Measurements from ENCODE around the gene OR5M10.
"Not testable (repeated sequence)": the region's sequence is repeated elsewhere in the genome, so short reads cannot be mapped to it uniquely, and the experiment has no call there.

The OR5M10 gene

GRCh38 chr11:56577621-56578020 is at the start of gene OR5M10:
TSS of gene OR5M10 (minus strand) at chr11:56577721. CDS start at chr11:56577721, 0 bp downstream.
- DNase-seq, result no peak

DNA sequence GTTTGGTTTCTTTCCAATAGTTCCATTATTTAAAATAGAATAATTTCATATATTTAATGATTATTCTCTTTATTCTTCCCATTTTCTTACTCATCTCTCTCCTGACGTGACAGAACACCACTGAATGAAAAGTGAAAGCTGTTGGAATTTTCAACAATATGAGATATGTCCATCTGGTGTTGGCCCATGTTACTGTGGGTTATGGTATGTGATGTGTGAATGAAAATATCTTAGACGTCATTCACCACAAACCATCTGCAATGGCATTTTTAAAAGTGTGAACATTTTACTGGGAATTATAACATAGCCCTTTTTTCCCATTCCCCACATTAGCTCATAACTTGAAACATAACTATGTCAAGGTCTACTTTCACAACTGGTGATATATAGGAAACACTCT is 48.4 kb upstream of the OR5M10 start:
- no peak for DNase-seq

DNA sequence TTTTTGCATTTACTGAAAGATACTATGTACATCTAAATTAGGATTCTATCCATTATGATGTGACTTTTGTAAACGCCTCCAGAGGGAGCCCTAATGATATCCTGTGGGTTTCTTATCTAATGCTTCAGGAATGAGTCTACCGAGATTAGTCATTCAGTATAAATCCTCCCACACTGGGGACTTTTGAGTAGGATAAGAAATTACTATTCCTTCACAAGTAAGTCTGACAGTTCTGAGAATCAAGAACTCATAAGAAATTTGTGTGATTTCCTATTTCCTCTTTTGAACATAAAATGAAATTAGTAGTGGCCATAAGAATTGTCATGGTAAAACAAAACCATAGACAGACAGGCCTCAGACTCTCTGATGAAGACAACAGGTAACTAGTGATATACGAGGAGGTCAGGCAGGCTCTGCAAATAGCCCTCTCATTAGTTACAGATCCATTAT is 47.2 kb upstream of the OR5M10 start:
- no peak for DNase-seq

GRCh38 chr11:56611174-56611573 is 33.7 kb upstream of the OR5M10 start:
- DNase-seq, result no peak

- DNase-seq, result not testable (repeated sequence)
Measured at GRCh38 chr11:56592088-56592717, 14.7 kb upstream of the OR5M10 start.

DNA sequence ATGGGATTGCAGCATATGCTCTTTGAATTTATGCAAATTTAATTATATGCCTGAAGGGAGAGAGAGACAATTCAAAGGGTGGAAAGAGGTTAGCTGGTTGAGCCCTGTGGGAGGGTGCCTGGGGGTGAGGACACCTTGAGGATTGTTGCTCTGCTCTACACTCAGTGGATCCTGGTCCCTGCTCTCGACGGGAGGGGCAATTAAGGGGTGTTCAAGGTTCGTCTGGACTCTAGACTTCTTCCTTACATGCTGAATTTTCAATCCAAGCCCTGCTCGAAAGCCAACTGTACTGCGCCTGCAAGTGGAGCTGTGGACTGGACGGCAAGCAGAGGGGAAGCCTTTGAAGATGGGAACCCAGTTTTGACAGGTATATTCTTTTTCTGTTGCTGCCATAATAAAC is 18.9 kb downstream of the OR5M10 start:
- no peak for DNase-seq

- not testable (repeated sequence) for DNase-seq
Measured at GRCh38 chr11:56554691-56555090, 22.8 kb downstream of the OR5M10 start.

GRCh38 chr11:56545531-56545930 is 32.0 kb downstream of the OR5M10 start:
- no peak for DNase-seq

- no peak for DNase-seq
Measured at GRCh38 chr11:56543739-56544138, 33.8 kb downstream of the OR5M10 start.

GRCh38 chr11:56543157-56543556 is 34.4 kb downstream of the OR5M10 start, which contains the start of gene OR5M11:
TSS of gene OR5M11 (minus strand) at chr11:56543257. CDS start at chr11:56543257, 0 bp downstream.
- no peak for DNase-seq

DNA sequence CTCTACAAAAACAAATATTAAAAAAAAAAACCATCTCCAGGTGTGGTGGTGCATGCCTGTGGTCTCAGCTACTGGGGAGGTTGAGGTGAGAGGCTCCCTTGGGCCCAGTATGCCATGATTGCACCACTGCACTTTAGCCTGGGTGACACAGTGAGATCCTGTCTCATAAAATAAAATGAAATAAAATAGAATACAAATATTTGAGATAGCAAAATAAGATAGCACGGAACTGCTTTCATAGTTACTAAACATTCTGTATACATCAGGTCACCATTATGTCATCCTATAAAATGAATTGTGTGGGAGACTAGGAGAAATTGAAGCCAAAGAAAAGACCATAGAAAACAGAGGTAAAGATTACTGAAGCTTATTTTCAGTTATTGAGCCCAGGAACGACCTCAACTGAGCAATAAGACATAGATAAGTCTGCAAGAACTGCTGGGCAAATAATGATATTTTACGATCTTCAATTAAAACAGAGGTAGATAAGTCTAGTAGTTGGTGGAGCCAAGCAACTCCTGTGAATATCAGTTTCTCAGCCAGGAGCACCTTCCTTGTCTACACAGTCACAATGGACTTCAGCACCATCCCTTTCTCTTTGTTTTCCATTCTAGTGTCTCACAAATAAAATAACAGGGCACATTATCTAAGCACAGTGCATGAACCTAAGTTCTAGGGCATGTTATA is 44.3 kb downstream of the OR5M10 start:
- DNase-seq, result no peak

GRCh38 chr11:56531856-56532255 is 45.7 kb downstream of the OR5M10 start:
- no peak for DNase-seq
